Activated CD4-positive, alpha-beta T cell treated with anti-CD3 and anti-CD28 coated beads for 1 hour (primary cell): Measurements from ENCODE around the gene OBSCN.
"Not testable (repeated sequence)": the region's sequence is repeated elsewhere in the genome, so short reads cannot be mapped to it uniquely, and the experiment has no call there.

ENCODE experiments used
- DNase-seq: peaks from one replicate; pipeline ENCODE4 v3.0.0-alpha.2; 2020

Gene OBSCN

GRCh38 chr1:228233136-228233535 lies 25.3 kb downstream of the OBSCN start:
- DNase-seq, result no peak

GRCh38 chr1:228234921-228235320 lies 27.1 kb downstream of the OBSCN start:
- DNase-seq, result no peak

DNA sequence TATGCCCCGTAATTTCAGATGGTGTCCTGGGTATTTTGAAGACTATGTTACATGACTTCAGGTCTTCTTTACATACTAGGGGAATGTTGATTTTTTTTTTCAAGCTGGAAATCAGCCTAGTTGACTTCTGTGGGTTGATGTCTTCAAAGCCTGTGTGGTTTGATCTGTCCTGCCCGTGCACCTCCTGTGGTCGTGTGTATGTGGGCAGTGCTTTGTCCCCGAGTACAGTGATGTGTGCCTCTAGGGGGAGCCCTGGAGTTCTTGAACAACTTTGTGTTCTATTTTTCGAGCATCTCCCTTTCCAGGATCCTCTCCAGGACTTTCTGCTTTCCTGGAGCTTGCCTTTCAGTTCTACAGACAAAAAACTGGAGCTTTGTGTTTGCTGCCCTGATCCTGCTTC lies 28.9 kb downstream of the OBSCN start:
- DNase-seq, result no peak

GRCh38 chr1:228238007-228238406 lies 30.2 kb downstream of the OBSCN start:
- DNase-seq, result no peak

- no peak for DNase-seq
These were observed 30.6 kb downstream of the OBSCN start for GRCh38 chr1:228238461-228238860.

DNA sequence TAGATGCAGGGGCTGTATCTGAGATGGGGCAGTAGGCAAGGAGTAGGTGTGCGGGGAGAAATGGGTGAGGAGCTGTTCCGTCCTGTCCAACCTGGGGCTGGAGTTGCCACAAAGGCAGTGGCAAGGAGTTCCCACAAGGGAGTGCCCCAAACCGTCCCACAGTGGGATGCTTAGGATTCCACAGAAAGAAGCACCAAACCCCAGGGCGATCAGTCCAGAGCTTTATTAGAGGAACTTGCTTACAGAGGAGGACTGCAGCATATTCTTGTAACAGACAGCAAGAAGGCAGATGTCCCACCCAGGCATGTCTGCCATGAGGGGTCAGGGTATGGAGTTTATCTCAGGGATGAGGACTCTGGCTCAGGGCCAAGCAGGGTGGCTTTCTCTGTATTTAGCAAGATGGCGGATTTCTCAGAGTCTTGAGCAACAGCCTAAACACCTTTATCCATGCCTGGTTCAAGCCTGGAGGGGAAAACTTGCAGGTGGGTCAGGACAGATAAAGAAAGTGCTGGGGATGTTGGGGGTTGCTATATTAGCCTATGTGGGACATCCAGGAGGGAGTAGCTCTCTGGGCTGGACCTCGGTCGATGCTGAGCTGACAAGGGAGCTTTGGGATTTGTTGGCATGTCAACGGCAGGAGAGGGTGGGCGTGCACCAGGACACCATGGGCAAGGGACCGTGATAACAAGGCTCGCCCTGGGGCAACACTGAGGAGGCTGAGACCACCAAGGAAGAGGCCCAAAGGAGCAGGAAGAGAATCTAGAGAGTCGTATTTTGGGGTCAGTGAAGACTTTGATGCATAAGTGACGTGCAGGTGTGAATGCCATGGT lies 32.8 kb downstream of the OBSCN start:
- no peak for DNase-seq

- no peak for DNase-seq
These were observed 33.4 kb downstream of the OBSCN start for GRCh38 chr1:228241259-228241658.

GRCh38 chr1:228242409-228242808 lies 34.6 kb downstream of the OBSCN start:
- DNase-seq, result no peak

GRCh38 chr1:228243093-228243492 lies 35.2 kb downstream of the OBSCN start:
- DNase-seq, result no peak

GRCh38 chr1:228243989-228244388 lies 36.1 kb downstream of the OBSCN start:
- not testable (repeated sequence) for DNase-seq

- DNase-seq, result no peak
These were observed 37.3 kb downstream of the OBSCN start for GRCh38 chr1:228245111-228245510.

GRCh38 chr1:228246216-228246900 lies 38.5 kb downstream of the OBSCN start:
- DNase-seq, result no peak

GRCh38 chr1:228249513-228250305 lies 41.9 kb downstream of the OBSCN start:
- DNase-seq, result no peak

- DNase-seq, result not testable (repeated sequence)
These were observed 44.6 kb downstream of the OBSCN start for GRCh38 chr1:228252476-228252875.

- no peak for DNase-seq
These were observed 49.0 kb downstream of the OBSCN start for GRCh38 chr1:228256626-228257375.

DNA sequence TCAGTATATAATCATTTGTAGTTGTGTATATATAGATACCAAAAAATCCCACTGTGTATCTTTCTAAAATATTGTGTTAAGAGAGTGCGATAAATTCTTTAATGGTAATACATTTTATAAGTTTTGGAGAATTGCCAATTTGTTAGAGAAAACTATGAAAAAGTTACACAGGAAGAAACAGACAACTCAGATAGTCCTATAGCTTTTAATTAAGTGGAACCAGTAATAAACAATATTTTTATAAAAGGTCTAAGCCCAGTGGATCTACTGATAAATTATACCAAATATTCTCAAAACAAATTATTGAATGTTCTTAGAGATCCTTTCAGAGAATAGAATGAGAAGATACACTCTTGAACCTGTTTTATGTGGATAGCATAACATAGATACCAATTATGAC lies 50.6 kb downstream of the OBSCN start:
- no peak for DNase-seq

DNA sequence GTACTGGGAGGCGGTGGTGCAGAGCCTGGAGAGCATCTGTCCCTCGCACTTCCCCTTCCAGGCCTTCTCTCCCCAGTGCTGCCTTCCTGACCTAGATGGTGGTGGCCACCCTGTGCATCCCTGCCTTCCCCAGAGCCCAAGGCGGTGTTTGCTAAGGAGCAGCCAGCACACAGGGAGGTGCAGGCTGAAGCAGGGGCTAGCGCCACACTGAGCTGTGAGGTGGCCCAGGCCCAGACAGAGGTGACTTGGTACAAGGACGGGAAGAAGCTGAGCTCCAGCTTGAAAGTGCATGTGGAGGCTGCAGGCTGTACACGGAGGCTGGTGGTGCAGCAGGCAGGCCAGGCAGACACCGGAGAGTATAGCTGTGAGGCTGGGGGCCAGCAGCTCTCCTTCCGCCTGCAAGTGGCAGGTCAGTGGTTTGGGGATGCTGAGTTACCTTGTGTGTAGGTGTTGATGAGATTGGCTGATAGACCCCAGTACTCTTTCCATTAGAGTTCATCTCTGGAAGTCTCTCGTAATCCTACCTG lies 51.6 kb downstream of the OBSCN start:
- no peak for DNase-seq

GRCh38 chr1:228259951-228260350 lies 52.1 kb downstream of the OBSCN start:
- no peak for DNase-seq

DNA sequence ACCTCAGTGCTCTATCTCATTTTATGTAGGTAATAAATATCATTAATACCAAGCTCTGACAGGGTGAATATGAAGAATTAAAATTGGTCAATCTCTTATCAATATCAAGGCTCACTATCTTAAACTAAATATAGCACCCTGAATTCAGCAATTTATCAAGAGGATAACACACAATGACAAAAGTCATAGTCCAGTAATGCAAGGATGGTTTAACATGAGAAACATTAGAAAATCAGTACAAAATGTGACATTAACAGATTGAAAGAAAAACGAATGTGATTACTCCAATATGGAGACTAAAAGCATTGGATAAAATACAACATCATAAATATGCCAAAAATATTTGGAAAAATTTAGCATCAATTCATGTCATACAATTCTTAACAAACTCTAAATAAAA lies 53.9 kb downstream of the OBSCN start:
- no peak for DNase-seq

DNA sequence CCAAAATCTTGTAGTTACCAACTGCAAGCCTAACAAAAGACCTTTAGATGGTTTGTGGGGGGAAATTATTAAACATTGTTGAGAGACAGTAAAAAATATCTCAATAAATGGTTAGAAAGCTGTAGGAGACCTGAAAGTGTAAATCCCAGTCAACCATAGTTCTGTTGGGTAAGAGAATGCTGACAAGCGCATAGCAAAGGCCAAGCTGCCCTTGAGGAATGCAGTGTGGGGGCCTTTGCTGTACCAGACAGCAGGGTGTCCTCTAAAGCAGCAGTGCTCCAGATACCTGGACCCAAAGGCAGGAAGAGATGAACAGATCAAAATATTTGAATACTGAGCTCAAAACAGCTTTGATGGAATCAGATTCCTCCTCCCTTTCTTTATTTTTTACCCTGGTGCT lies 54.6 kb downstream of the OBSCN start:
- DNase-seq, result no peak

GRCh38 chr1:228263636-228264035 lies 55.8 kb downstream of the OBSCN start:
- no peak for DNase-seq

DNA sequence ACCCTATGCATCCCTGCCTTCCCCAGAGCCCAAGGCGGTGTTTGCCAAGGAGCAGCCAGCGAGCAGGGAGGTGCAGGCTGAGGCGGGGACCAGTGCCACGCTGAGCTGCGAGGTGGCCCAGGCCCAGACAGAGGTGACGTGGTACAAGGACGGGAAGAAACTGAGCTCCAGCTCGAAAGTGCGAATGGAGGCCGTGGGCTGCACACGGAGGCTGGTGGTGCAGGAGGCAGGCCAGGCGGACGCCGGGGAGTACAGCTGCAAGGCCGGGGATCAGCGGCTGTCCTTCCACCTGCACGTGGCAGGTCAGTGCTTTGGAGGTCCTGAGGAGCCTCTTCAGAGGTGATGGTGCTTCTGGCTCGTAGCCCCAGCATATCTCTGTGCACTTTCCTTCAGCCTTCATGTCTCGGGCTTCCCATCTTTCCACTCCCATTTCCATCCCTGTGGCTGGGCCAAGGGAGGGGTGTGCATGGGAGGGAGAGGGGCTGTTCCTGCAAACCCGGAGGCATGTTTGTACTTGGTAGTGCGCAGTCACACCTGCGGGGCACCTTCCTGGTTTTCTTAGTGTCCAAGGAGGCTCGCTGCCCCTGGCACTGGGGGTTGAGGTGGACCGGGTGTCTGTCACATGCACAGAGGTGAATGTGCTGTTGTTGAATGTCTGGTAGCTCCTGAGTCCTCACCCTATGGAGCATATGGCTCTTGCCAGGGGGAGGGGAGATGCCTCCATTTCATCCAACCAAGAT lies 56.4 kb downstream of the OBSCN start:
- no peak for DNase-seq
